Measurements from ENCODE around the gene CCT2. TPM values are rescaled to one million over a fixed set of nuclear protein-coding genes. Genes with fewer than 3 reads are reported as not detected.
A peak's percentile ranks its signal among the peaks of the same experiment; 100 is the strongest.

The CCT2 gene
- total and polyA plus RNA-seq, 9 of the 15 experiments (the other 6 are each of a cell fraction or from before 2014, with no cell fraction given): 341 to 738 (median 490) TPM

DNA sequence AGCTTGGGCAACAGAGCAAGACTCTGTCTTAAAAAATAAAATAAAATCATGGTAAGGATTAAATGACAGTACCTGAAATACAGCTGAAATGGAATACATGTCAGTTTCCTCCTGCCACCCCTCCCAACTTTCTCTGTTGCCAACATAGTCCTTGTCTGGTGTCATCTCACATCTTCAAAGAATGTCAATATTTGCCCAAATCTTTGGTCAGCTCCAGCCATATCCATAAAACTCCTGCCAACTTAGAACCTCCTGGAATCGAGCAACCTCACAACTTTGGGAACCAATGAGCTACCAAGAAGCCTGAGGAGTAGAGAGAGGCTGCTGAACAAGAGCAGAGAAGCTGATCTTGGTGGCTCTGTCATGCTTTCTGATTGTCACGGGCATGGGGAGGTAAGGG is 36.3 kb downstream of the CCT2 start:
- Histone ChIP-seq H3K36me3 (ENCODE audit: control insufficient read depth, insufficient read depth, low read length) (no peaks in the 10 kb centered on the region), H3K9me3 (replicated peaks; ENCODE audit: control insufficient read depth, insufficient read depth, low read depth, low read length) (no peaks in the 10 kb centered on the region), H3K79me2 (ENCODE audit: control insufficient read depth, insufficient read depth, low read length) (no peaks in the 10 kb centered on the region), H4K20me1 (replicated peaks; ENCODE audit: control insufficient read depth, insufficient read depth, low read length) (0 out of 2 replicates have a peak, but pooled peaks cover 5% of the 10 kb centered on the region), H3K4me2 (ENCODE audit: insufficient read depth, low read length) (no peak overlapping the region), H3K27ac (ENCODE audit: extremely low read depth, low read depth, low read length) (no peak overlapping the region), H3K4me3 (no peak overlapping the region), H3K4me1 (replicated peaks in 1 of 2; ENCODE audit: control insufficient read depth in 2 of 2, insufficient read depth in 2 of 2, low read length in 2 of 2) (peaks cover 11 to 15% of the 10 kb centered on the region in 2 experiments), H3K27me3 (ENCODE audit: control insufficient read depth in 2 of 2, insufficient read depth in 2 of 2, low read length in 2 of 2) (peaks cover 0 to 4% of the 10 kb centered on the region in 2 experiments; a peak in 1 of 5 replicates), H2AFZ (ENCODE audit: low read depth, low read length) (no peak overlapping the region), H3K9ac (ENCODE audit: insufficient read depth in 1 of 2, low read depth in 2 of 2, low read length in 2 of 2) (no peak overlapping the region), H3K9me1 (ENCODE audit: control insufficient read depth, insufficient read depth, low read length) (no peaks in the 10 kb centered on the region)
- POLR2A ChIA-PET: interaction anchor here (0.8 kb wide), 1 partner anchor 119 kb away, joined by 3 read pairs; no protein-coding TSS in a partner anchor
- no peak for DNase-seq (ENCODE audit: extremely low read depth in 1 of 4, low spot score in 3 of 4)
- ATAC-seq: no peak
- no peak for FAIRE-seq
- TF ChIP-seq CTBP1 (IDR thresholded peaks at IDR 0.05; ENCODE audit: borderline replicate concordance): no peak
- no peak for TF ChIP-seq TCFL5 (CRISPR knock-in tag; conservative IDR thresholded peaks at IDR 0.05)
- intact Hi-C loops (cut with micrococcal nuclease) (loop anchor here (5.0 kb wide), 2 partner anchors 34 to 149 kb away; partner anchors contain the start of genes CCT2 and FRS2), in situ Hi-C loops (cut with MboI) (no loop called here)
- BruUV-seq (replicated peaks): no TSS peak
- 30% methylated on average over 2 of the region's 2 CpGs for WGBS (ENCODE audit: insufficient coverage, low coverage, missing lambda C conversion rate)
- CTCF ChIA-PET (ENCODE audit: low intra/inter-chr PET ratio): no interaction called here

GRCh38 chr12:69623970-69624369 is 38.7 kb downstream of the CCT2 start:
- H3K9ac ChIP-seq (ENCODE audit: insufficient read depth in 1 of 2, low read depth in 2 of 2, low read length in 2 of 2): peak overlapping the region in 1 of 2 experiments; percentile 21; a peak in 2 of 4 replicates
- WGBS (ENCODE audit: insufficient coverage, low coverage, missing lambda C conversion rate): under 1% methylated on average over 13 of the region's 13 CpGs
- H3K27ac ChIP-seq (ENCODE audit: extremely low read depth, low read depth, low read length): peak overlapping the region; percentile 52
- peak; percentile 96 for ATAC-seq
- no peak overlapping the region for H3K4me3 ChIP-seq
- H3K9me3 ChIP-seq (replicated peaks; ENCODE audit: control insufficient read depth, insufficient read depth, low read depth, low read length): no peaks in the 10 kb centered on the region
- in situ Hi-C loops (cut with MboI) (no loop called here), intact Hi-C loops (cut with micrococcal nuclease) (loop anchor here (5.0 kb wide), 2 partner anchors 37 to 152 kb away; partner anchors contain the start of genes CCT2 and FRS2)
- H3K9me1 ChIP-seq (ENCODE audit: control insufficient read depth, insufficient read depth, low read length): no peaks in the 10 kb centered on the region
- FAIRE-seq: peak; percentile 97
- peaks cover 16 to 18% of the 10 kb centered on the region in 2 experiments for H3K4me1 ChIP-seq (replicated peaks in 1 of 2; ENCODE audit: control insufficient read depth in 2 of 2, insufficient read depth in 2 of 2, low read length in 2 of 2)
- POLR2A ChIA-PET: interaction anchor here (1.1 to 1.3 kb wide), 3 partner anchors 13 to 20 kb away, joined by 3 to 6 read pairs (median 3); partner anchors contain the start of gene LRRC10
- H3K36me3 ChIP-seq (ENCODE audit: control insufficient read depth, insufficient read depth, low read length): no peaks in the 10 kb centered on the region
- peak; percentile 71 to 99 (median 82) for DNase-seq (ENCODE audit: extremely low read depth in 1 of 4, low spot score in 3 of 4)
- peak overlapping the region; percentile 21 for H2AFZ ChIP-seq (ENCODE audit: low read depth, low read length)
- no peaks in the 10 kb centered on the region for H3K79me2 ChIP-seq (ENCODE audit: control insufficient read depth, insufficient read depth, low read length)
- H3K27me3 ChIP-seq (ENCODE audit: control insufficient read depth in 2 of 2, insufficient read depth in 2 of 2, low read length in 2 of 2): 0 out of 5 replicates have a peak, but pooled peaks cover 0 to 6% of the 10 kb centered on the region in 2 experiments
- CTCF ChIA-PET (ENCODE audit: low intra/inter-chr PET ratio): interaction anchor here (0.5 kb wide), 1 partner anchor 445 kb away, joined by 3 read pairs; no protein-coding TSS in a partner anchor
- 0 out of 2 replicates have a peak, but pooled peaks cover 5% of the 10 kb centered on the region for H4K20me1 ChIP-seq (replicated peaks; ENCODE audit: control insufficient read depth, insufficient read depth, low read length)
- H3K4me2 ChIP-seq (ENCODE audit: insufficient read depth, low read length): peak overlapping the region; percentile 77
- no TSS peak for BruUV-seq (replicated peaks)
- TF ChIP-seq, protein P1, sequence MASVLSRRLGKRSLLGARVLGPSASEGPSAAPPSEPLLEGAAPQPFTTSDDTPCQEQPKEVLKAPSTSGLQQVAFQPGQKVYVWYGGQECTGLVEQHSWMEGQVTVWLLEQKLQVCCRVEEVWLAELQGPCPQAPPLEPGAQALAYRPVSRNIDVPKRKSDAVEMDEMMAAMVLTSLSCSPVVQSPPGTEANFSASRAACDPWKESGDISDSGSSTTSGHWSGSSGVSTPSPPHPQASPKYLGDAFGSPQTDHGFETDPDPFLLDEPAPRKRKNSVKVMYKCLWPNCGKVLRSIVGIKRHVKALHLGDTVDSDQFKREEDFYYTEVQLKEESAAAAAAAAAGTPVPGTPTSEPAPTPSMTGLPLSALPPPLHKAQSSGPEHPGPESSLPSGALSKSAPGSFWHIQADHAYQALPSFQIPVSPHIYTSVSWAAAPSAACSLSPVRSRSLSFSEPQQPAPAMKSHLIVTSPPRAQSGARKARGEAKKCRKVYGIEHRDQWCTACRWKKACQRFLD (CRISPR knock-in tag; IDR thresholded peaks at IDR 0.05): peak; percentile 99
- 0 out of 2 replicates have a peak, but pooled peaks have one; percentile 55 for TF ChIP-seq FOXO4 (CRISPR knock-in tag; IDR thresholded peaks at IDR 0.05)
- TF ChIP-seq CBFB (CRISPR knock-in tag; IDR thresholded peaks at IDR 0.05): peak; percentile 82; the same call in 1 of the 2 replicates
- TF ChIP-seq MXD1 (CRISPR knock-in tag; IDR thresholded peaks at IDR 0.05; ENCODE audit: borderline replicate concordance, poor library complexity, severe bottlenecking): peak; percentile 9
- peak; percentile 30; the same call in 1 of the 2 replicates for TF ChIP-seq ATF6 (CRISPR knock-in tag; IDR thresholded peaks at IDR 0.05)
- TF ChIP-seq NRF1 (conservative IDR thresholded peaks at IDR 0.05 in 1 of 2, IDR thresholded peaks at IDR 0.05 in 1 of 2): peak; percentile 54 to 68; a peak in 3 of 4 replicates
